K562 (cell line): ENCODE data around the gene RHBDF2. TPM values are rescaled to one million over a fixed set of nuclear protein-coding genes. Genes with fewer than 3 reads are reported as not detected.
A peak's percentile ranks its signal among the peaks of the same experiment; 100 is the strongest.

Experiments
- ATAC-seq: fragments of 200-7000 bp; cut with Tn5 transposase; 3 replicates; pipeline ENCODE4 v1.9.1; 2020; ENCODE audit warnings: moderate library complexity
- BruUV-seq: library from RNA; stranded (reverse); fragments of 400-500 nt; replicated peaks from 2 replicates; lab custom pipeline; 2021; lab: Mats Ljungman, UMichigan
- CTCF ChIA-PET: fragments of 300-600 bp; formaldehyde crosslinking; extraction: SDS; loops from one replicate; lab custom pipeline; 2021; ENCODE audit warnings: low intra/inter-chr PET ratio; lab: Yijun Ruan, JAX
- POLR2A ChIA-PET: fragments of 300-600, 350-650 bp; sonication (Branson Sonifier 250); formaldehyde crosslinking; extraction: SDS; loops from one replicate; lab custom pipeline; 2021; ENCODE audit warnings: antibody characterized with exemption, inconsistent platforms; lab: Yijun Ruan, JAX
- DNase-seq, 4 experiments: peaks; one replicate each; pipeline versions ENCODE4 v3.0.0 to v3.0.0-alpha.2; 2011 to 2018; ENCODE audit warnings: low spot score in 3 of 4, mixed read lengths in 3 of 4; ENCODE audit errors: extremely low read depth in 1 of 4
- FAIRE-seq: peaks from 2 replicates; lab custom pipeline; 2011; peaks lifted over from hg19 to GRCh38; lab: Jason Lieb, UNC
- H2AFZ ChIP-seq: 2 replicates; pipeline ENCODE4 v1.6.0; 2011; ENCODE audit warnings: low read depth, low read length, control low read depth, inconsistent platforms
- H3K27ac ChIP-seq: fragments of 200-600 bp; 3 replicates; pipeline ENCODE4 v1.8.0; 2011; ENCODE audit warnings: low read depth, mild to moderate bottlenecking, control low read depth, inconsistent platforms, low read length, moderate library complexity, mixed read lengths; ENCODE audit errors: extremely low read depth
- H3K27me3 ChIP-seq, 2 experiments: fragments of 300-600 bp in 1 of 2; 2 replicates in 1 of 2; 3 replicates in 1 of 2; pipeline versions ENCODE4 v1.6.0 to v1.8.0; 2011; ENCODE audit warnings: inconsistent platforms in 2 of 2, low read length in 2 of 2, mild to moderate bottlenecking in 1 of 2, mixed read lengths in 1 of 2, moderate library complexity in 1 of 2; ENCODE audit not compliant: control insufficient read depth in 2 of 2, insufficient read depth in 2 of 2
- H3K36me3 ChIP-seq: fragments of 300-600 bp; 3 replicates; pipeline ENCODE4 v1.8.0; 2011; ENCODE audit warnings: mild to moderate bottlenecking, low read length, inconsistent platforms; ENCODE audit not compliant: control insufficient read depth, insufficient read depth
- H3K4me1 ChIP-seq, 2 experiments: fragments of 200-600 bp in 1 of 2; replicated peaks in 1 of 2; 2 replicates in 1 of 2; 3 replicates in 1 of 2; pipeline versions ENCODE4 v1.5.1 to v1.8.0; 2011; ENCODE audit warnings: inconsistent platforms in 2 of 2, low read length in 2 of 2, mild to moderate bottlenecking in 1 of 2, mixed read lengths in 1 of 2, moderate library complexity in 1 of 2; ENCODE audit not compliant: control insufficient read depth in 2 of 2, insufficient read depth in 2 of 2
- H3K4me2 ChIP-seq: 2 replicates; pipeline ENCODE4 v1.6.1; 2011; ENCODE audit warnings: low read length, control low read depth, inconsistent platforms, mixed read lengths; ENCODE audit not compliant: insufficient read depth
- H3K4me3 ChIP-seq: fragments of 200-600 bp; sonication (generic), shearing (Covaris generic); 2 replicates; pipeline ENCODE4 v1.5.1; 2016; ENCODE audit warnings: control low read depth, inconsistent platforms
- H3K79me2 ChIP-seq: fragments of 200-600 bp; 3 replicates; pipeline ENCODE4 v1.8.0; 2011; ENCODE audit warnings: low read length, inconsistent platforms; ENCODE audit not compliant: control insufficient read depth, insufficient read depth
- H3K9ac ChIP-seq, 2 experiments: 2 replicates each; pipeline versions ENCODE4 v1.6.0 to v1.6.1; 2011; ENCODE audit warnings: low read depth in 2 of 2, low read length in 2 of 2, control low read depth in 1 of 2, inconsistent platforms in 1 of 2, mild to moderate bottlenecking in 1 of 2, mixed read lengths in 1 of 2; ENCODE audit not compliant: insufficient read depth in 1 of 2
- H3K9me1 ChIP-seq: one replicate; pipeline ENCODE4 v1.6.0; 2011; ENCODE audit warnings: inconsistent platforms, mild to moderate bottlenecking, low read length, moderate library complexity; ENCODE audit not compliant: control insufficient read depth, insufficient read depth
- H3K9me3 ChIP-seq: replicated peaks from 2 replicates; pipeline ENCODE4 v1.5.1; 2011; ENCODE audit warnings: low read depth, low read length, inconsistent platforms; ENCODE audit not compliant: control insufficient read depth, insufficient read depth
- H4K20me1 ChIP-seq: replicated peaks from 2 replicates; pipeline ENCODE4 v1.6.1; 2011; ENCODE audit warnings: low read length, inconsistent platforms, mixed read lengths; ENCODE audit not compliant: control insufficient read depth, insufficient read depth
- E2F6 ChIP-seq, 2 experiments: IDR thresholded peaks; 2 replicates each; pipeline ENCODE4 v1.6.1; 2011; ENCODE audit warnings: borderline replicate concordance in 1 of 2, control low read depth in 1 of 2, low read depth in 1 of 2, low read length in 1 of 2, mild to moderate bottlenecking in 1 of 2, mixed read lengths in 1 of 2, moderate library complexity in 1 of 2; ENCODE audit not compliant: insufficient read depth in 1 of 2, insufficient read length in 1 of 2, poor library complexity in 1 of 2, severe bottlenecking in 1 of 2; ENCODE audit errors: extremely low read depth in 1 of 2
- HNRNPL ChIP-seq: fragments of 200-400 bp; formaldehyde crosslinking; IDR thresholded peaks from 2 replicates; pipeline ENCODE4 v1.6.1; 2017; ENCODE audit warnings: low read depth, mild to moderate bottlenecking, low read length
- JUND ChIP-seq, 2 experiments: IDR thresholded peaks; 2 replicates in 1 of 2; 3 replicates in 1 of 2; pipeline ENCODE4 v1.6.1; 2011; ENCODE audit warnings: borderline replicate concordance in 2 of 2, low read depth in 2 of 2, low read length in 2 of 2, improper control_type of control experiment in 1 of 2, missing biosample characterization in 1 of 2, missing genetic modification characterization in 1 of 2, missing genetic modification reagents in 1 of 2
- L3MBTL2 ChIP-seq: fragments of 450-650 bp; IDR thresholded peaks from 2 replicates; pipeline ENCODE4 v1.6.1; 2016; ENCODE audit warnings: mild to moderate bottlenecking, moderate library complexity
- NCOA6 ChIP-seq: fragments of 450-650 bp; IDR thresholded peaks from 2 replicates; pipeline ENCODE4 v1.6.1; 2017; ENCODE audit warnings: mild to moderate bottlenecking
- NR2C2 ChIP-seq, 2 experiments: fragments of 200-800 bp in 1 of 2; sonication (Bioruptor generic) in 1 of 2; sonication (generic) in 1 of 2; formaldehyde crosslinking in 1 of 2; IDR thresholded peaks; 2 replicates each; pipeline versions ENCODE4 v1.6.1 to v1.8.0; 2016 to 2022; ENCODE audit warnings: mild to moderate bottlenecking in 1 of 2, missing compliant biosample characterization in 1 of 2, missing genetic modification characterization in 1 of 2, missing genetic modification reagents in 1 of 2
- POLR2AphosphoS5 ChIP-seq: IDR thresholded peaks from 2 replicates; pipeline ENCODE4 v1.6.1; 2011; ENCODE audit warnings: mild to moderate bottlenecking, low read depth, low read length, moderate library complexity; ENCODE audit not compliant: control insufficient read depth, insufficient read depth
- RAD51 ChIP-seq: fragments of 450-650 bp; IDR thresholded peaks from 2 replicates; pipeline ENCODE4 v1.7.1; 2016; ENCODE audit warnings: low read depth, mild to moderate bottlenecking, borderline replicate concordance
- TOE1 ChIP-seq, 2 experiments: fragments of 450-650 bp in 1 of 2; sonication (generic) in 1 of 2; formaldehyde crosslinking in 1 of 2; IDR thresholded peaks; 2 replicates each; pipeline versions ENCODE4 v1.7.1 to v1.8.0; 2016 to 2022; ENCODE audit warnings: borderline replicate concordance in 2 of 2, mild to moderate bottlenecking in 2 of 2, antibody characterized with exemption in 1 of 2, inconsistent platforms in 1 of 2, low read depth in 1 of 2, missing genetic modification reagents in 1 of 2, moderate library complexity in 1 of 2
- ZNF589 ChIP-seq: fragments of 200-800 bp; sonication (Bioruptor generic); IDR thresholded peaks from 2 replicates; pipeline ENCODE4 v1.6.1; 2016; ENCODE audit warnings: low read depth, missing genetic modification characterization, missing compliant biosample characterization
- WGBS: fragments of 100-300 bp; shearing (Covaris generic); methylation state at CpG from one replicate; pipeline ENCODE4 v1.1.6; 2016; ENCODE audit warnings: low coverage, mixed read lengths; ENCODE audit not compliant: insufficient coverage; ENCODE audit errors: missing lambda C conversion rate; 5-methylcytosine and 5-hydroxymethylcytosine counted together
- in situ Hi-C: fragments of 300-500 bp; cut with MboI; formaldehyde crosslinking; loops from 4 replicates; pipeline ENCODE4 v1.15.0; 2018; ENCODE audit warnings: inconsistent platforms, mixed read lengths
- intact Hi-C: fragments of 100-400 bp; cut with micrococcal nuclease; formaldehyde crosslinking; loops from 2 replicates; pipeline ENCODE4 v1.14.2; 2022
- polyA plus RNA-seq, 8 experiments: library from polyadenylated mRNA; depleted of rRNA in 4 of 8; stranded (reverse) in 5 of 8; unstranded in 3 of 8; fragments of >200 nt; fragmentation: Nextera tagmentation in 2 of 8; fragmentation: Illumina TruSeq in 1 of 8; extraction: Ambion mirVana in 2 of 8; extraction: Trizol in 1 of 8; gene quantifications; 2 replicates each; pipeline versions ENCODE4 v1.2.1 to v1.2.3, GENCODE V29; 2011 to 2014; ENCODE audit warnings: inconsistent platforms in 1 of 8, missing spikeins in 1 of 8
- total RNA-seq, 7 experiments: library from RNA; depleted of rRNA in 6 of 7; stranded (reverse); fragments of >200 nt in 6 of 7; fragmentation: Illumina TruSeq in 2 of 7; extraction: Trizol in 2 of 7; gene quantifications; 2 replicates each; pipeline versions ENCODE4 v1.2.1 to v1.2.3, GENCODE V29; 2011 to 2021; ENCODE audit warnings: low replicate concordance in 1 of 7

RHBDF2 gene
- total and polyA plus RNA-seq, 9 of the 15 experiments (the other 6 are each of a cell fraction or from before 2014, with no cell fraction given), result 0.04 to 2.8 (median 1.1) TPM

- peak; percentile 34; the same call in 1 of the 2 replicates for TF ChIP-seq TOE1 (IDR thresholded peaks at IDR 0.05; ENCODE audit: borderline replicate concordance)
- TF ChIP-seq TOE1 (CRISPR knock-in tag; IDR thresholded peaks at IDR 0.05; ENCODE audit: borderline replicate concordance, low read depth), result no peak
- TF ChIP-seq JUND (IDR thresholded peaks at IDR 0.05; ENCODE audit: borderline replicate concordance, low read depth, low read length), result no peak
- no peak for TF ChIP-seq JUND (tag; IDR thresholded peaks at IDR 0.05; ENCODE audit: borderline replicate concordance, low read depth, low read length)
- TF ChIP-seq NR2C2 (CRISPR knock-in tag; IDR thresholded peaks at IDR 0.05), result no peak
- no peak for TF ChIP-seq NR2C2 (tag; IDR thresholded peaks at IDR 0.05)
- peak; percentile 77 for TF ChIP-seq RAD51
- peak; percentile 9; the same call in 1 of the 2 replicates for TF ChIP-seq L3MBTL2
These were observed 12.1 kb upstream of the RHBDF2 start (continued) for GRCh38 chr17:76513306-76513692.

- WGBS, result 49% methylated on average over 22 of the region's 22 CpGs
- Histone ChIP-seq H3K4me3 (no peak overlapping the region), H4K20me1 (no peaks in the 10 kb centered on the region), H3K27me3 (no peaks in the 10 kb centered on the region), H3K9me3 (no peaks in the 10 kb centered on the region), H3K27ac (no peak overlapping the region), H3K9ac (peak overlapping the region in 1 of 2 experiments; percentile 11; a peak in 1 of 4 replicates), H3K79me2 (no peaks in the 10 kb centered on the region), H3K4me1 (peaks cover 15% of the 10 kb centered on the region in 2 experiments; a peak in 4 of 5 replicates), H3K4me2 (no peak overlapping the region), H3K9me1 (no peaks in the 10 kb centered on the region), H3K36me3 (no peaks in the 10 kb centered on the region), H2AFZ (peak overlapping the region; percentile 71)
- intact Hi-C loops (no loop called here), in situ Hi-C loops (no loop called here)
- DNase-seq (no peak), FAIRE-seq (no peak), ATAC-seq (no peak)
- no TSS peak for BruUV-seq
- CTCF ChIA-PET, result no interaction called here
- POLR2A ChIA-PET, result interaction anchor here (0.6 to 1.1 kb wide), 6 partner anchors 28 to 128 kb away, joined by 3 to 4 read pairs (median 3); no protein-coding TSS in a partner anchor
- TF ChIP-seq E2F6 (IDR thresholded peaks at IDR 0.05; ENCODE audit: borderline replicate concordance in 1 of 2, extremely low read depth in 1 of 2, insufficient read depth in 1 of 2, insufficient read length in 1 of 2, low read depth in 1 of 2, low read length in 1 of 2, poor library complexity in 1 of 2, severe bottlenecking in 1 of 2) (peak in 1 of 2 experiments; percentile 49), HNRNPL (no peak), POLR2AphosphoS5 (no peak), ZNF589 (no peak), NCOA6 (no peak)
These were observed 11.4 kb upstream of the RHBDF2 start for GRCh38 chr17:76512366-76513305.
